GM21528 (cell line): Measurements from ENCODE around the gene SLC35G3.
"Not testable (repeated sequence)": the region's sequence is repeated elsewhere in the genome, so short reads cannot be mapped to it uniquely, and the experiment has no call there.

Source experiments
- ATAC-seq: cut with Tn5 transposase; IDR thresholded peaks from one replicate; pipeline ENCODE4 v1.9.1; 2021; ENCODE audit warnings: mild to moderate bottlenecking, moderate library complexity; ENCODE audit not compliant: unreplicated experiment, low FRiP score

Gene SLC35G3

DNA sequence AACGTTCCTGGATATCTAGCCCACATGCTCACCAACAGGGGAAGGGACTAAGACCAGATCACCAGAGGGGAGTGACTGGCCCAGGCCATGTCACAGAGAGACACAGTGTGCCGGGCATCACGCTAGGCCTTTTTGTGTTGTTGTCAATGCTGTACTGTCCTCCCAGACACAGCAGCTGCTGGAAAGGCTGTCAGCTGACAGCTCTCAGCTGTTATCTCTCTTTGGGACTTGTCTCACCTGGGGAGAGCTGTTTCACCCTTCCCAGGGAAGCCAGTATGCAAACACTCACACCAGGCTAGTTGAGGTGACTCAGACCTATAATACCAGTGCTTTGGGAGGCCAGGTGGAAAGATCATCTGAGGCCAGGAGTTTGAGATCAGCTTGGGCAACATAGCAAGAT, 27.1 kb downstream of the SLC35G3 start:
- ATAC-seq: no peak

DNA sequence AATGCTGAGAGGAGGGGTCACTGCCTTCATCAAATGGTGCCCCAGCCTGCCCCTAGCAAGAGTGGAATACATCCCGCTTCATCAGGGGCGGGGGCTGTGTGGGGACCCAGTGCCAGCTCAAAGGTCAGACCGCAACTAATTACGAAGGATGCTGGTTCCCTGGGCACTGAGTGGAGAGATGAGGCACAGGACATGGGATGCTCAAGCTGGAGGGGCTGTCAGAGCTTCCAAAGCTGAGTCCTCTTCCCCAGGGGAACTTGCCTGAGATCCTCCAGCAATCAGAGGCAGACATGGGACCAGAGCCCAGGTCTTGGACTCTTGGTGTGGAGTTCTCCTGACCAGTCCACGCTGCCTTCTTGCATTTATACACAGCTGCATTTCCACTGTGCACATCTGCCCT, 27.7 kb downstream of the SLC35G3 start:
- ATAC-seq: no peak

DNA sequence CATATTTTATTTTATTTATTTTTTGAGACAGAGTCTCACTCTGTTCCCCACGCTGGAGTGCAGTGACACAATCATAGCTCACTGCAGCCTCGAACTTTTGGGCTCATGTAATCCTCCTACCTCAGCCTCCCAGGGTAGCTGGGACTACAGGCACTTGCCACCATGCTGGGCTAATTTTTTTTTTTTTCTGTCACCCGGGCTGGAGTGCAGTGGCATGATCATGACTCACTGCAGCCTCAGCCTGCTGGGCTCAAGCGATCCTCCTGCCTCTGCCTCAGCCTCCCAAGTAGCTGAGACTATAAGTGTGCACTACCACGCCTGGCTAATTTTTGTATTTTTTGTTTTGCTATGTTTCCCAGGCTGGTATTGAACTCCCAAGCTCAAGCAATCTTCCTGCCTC, 29.5 kb downstream of the SLC35G3 start:
- no peak for ATAC-seq

GRCh38 chr17:35163886-35164285, 30.3 kb downstream of the SLC35G3 start:
- no peak for ATAC-seq

GRCh38 chr17:35162755-35163154, 31.4 kb downstream of the SLC35G3 start:
- no peak for ATAC-seq

DNA sequence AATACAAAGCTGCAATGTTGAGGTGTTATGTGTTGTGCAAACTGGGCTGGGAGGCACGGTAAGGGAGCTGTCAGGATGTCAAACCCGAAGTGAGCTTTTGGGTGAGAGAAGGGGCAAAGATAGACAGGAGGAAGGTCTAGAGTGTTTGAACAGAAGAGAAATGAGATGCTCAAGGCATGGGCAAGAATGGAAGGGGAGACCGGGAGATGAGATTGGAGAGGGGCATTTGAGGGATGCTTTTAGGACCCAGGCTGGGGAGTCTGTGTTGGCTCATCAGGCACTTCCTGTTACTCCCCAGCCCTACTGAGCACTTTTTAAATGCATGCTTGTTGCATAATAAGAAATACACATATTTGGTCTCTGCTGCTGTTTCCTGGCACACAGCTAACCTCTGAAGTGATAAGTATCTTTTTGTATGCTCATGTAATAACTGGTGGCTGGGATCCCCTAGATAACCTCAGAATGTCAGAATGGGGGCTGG, 32.9 kb downstream of the SLC35G3 start:
- no peak for ATAC-seq

DNA sequence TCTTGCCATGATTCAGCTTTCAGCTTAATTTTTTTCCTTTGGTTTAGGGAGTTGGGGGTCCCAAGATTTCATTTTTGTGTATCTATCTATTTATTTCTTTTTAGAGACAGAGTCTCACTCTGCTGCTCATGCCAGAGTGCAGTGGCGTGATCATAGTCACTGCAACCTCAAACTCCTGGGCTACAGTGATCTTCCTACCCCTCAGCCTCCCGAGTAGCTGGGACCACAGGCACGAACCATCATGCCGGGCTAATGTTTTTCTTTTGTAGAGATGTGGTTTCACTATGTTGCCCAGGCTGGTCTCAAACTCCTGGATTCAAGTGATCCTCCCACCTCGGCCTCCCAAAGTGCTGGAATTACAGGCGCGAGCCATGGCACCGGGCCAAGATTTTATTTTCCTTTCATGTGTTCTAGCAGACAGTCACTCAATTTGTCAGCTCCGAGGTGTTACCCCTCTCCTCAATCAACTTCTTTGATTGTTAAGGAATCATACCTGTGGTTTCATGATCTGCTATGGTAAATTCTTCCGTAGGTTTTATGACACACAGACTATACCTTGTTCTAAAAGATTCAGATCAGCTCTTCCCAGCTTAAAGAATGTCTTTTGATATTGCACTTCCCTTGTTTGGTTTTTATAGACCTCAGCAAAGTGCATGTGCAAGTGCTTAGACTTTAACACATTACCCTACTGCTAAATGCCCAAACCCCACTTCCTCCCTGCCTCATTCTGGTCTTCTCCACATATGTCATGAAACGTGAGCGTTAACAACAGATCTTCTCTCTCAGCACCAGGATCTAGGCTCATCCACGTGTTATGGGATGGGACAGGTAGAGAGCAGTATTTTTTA, 33.6 kb downstream of the SLC35G3 start:
- no peak for ATAC-seq

- ATAC-seq: no peak
These were observed 34.3 kb downstream of the SLC35G3 start for GRCh38 chr17:35159940-35160339.

DNA sequence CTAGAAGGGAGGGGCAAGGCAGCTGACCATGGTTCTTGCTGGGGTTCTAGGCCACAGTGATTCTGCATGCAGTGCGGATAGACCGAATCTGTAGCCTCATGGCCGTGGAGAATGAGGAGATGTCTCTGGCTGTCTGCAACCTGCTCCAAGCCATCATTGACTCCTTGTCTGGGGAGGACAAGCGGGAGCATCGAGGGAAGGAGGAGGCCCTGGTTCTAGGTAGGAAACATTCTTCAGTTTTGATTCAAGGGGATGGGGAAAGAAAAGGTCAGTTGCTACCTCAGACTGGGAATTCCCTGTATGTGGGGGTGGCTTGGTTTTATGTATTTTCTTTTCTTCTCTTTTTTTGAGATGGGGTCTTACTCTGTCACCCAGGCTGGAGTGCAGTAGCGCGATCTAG, 38.9 kb downstream of the SLC35G3 start:
- ATAC-seq: no peak

DNA sequence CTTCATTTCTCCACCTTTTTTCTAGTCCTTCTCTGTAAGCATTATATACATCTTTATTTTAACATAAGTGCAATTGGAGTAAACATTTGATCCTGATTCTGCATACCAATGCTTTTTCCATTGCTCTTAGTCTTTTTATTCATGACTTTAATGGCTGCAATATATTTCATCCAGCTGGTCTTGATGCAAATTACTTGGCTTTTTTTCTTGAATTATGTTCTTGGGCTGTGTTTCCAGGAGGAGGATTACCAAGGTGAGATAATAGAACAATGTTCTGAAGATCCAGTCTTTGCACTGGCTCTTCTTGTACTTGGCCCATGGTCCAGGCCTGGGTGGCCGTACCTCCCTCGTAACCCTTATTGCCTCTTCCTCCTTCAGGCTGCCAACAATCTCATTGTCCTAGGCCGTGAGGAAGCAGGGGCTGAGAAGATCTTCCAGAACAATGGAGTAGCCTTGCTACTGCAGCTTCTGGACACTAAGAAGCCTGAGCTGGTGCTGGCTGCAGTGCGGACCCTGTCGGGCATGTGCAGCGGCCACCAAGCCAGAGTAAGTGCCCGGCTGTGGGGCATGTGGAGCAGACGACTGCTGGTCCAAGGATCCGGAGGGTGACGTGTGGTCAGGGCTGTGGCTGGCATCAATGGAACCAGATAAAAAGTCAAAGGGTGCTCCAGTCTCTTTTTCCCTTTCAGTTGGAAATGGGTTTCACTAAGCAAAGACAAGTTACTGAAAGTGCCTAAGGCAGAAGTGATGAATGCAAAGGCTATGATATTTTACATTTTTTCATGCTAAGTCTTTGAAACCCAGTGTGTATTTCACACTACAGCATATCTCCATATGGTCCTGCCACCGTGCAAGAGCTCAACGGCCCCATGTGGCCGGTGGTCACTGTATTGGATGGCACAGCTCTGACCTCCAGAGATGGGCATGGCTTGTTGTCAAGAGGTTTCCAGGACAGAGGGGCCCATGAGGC, 39.7 kb downstream of the SLC35G3 start:
- ATAC-seq: no peak

DNA sequence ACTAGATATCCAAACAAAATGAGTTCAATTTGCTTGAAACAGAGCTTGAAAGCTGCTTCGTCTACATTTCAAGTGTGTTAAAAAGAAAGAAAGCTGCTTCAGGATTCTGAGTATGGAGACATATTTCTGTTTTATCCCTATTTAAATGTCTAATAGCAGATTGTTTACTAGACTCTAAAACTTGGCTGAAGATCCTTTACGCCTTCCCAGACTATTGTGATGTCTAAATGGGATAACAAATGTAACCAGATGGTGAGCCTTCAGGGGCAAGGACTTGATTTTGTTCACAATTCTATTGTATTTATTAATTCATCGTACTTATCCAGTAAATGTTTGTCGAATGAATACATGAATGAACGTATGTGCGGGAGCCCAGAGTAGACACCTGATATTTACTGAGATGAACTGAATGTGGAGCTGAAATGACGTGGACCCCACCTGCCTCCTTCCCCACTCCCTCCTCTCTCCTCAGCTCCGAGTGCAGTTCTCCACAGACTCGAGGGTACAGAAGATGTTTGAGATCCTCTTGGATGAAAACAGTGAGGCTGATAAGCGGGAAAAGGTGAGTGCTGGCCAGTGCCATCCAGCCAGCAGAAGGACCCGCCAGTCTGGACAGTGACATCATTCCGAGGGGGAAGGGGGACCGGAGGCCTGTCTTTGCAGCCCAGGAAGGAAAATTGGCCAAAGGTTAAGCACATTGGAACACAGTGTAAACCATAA, 41.6 kb downstream of the SLC35G3 start:
- ATAC-seq: no peak

GRCh38 chr17:35151080-35151479, 43.1 kb downstream of the SLC35G3 start:
- not testable (repeated sequence) for ATAC-seq

DNA sequence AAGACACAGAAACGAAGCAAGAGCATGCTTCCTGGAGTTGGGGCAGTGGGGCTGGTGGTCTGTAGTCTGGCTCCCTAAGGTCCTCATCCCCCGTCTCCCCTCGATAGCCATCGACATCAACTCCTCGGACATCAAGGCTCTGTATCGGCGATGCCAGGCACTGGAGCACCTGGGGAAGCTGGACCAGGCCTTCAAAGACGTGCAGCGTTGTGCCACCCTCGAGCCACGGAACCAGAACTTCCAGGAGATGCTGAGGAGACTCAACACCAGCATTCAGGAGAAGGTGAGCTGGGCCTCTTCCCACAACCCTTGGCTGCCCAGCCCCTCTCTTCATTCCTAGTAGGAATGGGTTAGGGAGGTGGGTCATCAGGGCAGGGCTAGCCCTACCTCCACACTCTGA, 44.3 kb downstream of the SLC35G3 start:
- ATAC-seq: no peak

GRCh38 chr17:35148144-35148543, 46.0 kb downstream of the SLC35G3 start:
- no peak for ATAC-seq

- ATAC-seq: no peak
These were observed 46.8 kb downstream of the SLC35G3 start, which contains the start of gene UNC45B for GRCh38 chr17:35147375-35147905. Gene UNC45B, plus strand, starts transcription at chr17:35147817. Its CDS starts 447 bp downstream, at chr17:35148264.

DNA sequence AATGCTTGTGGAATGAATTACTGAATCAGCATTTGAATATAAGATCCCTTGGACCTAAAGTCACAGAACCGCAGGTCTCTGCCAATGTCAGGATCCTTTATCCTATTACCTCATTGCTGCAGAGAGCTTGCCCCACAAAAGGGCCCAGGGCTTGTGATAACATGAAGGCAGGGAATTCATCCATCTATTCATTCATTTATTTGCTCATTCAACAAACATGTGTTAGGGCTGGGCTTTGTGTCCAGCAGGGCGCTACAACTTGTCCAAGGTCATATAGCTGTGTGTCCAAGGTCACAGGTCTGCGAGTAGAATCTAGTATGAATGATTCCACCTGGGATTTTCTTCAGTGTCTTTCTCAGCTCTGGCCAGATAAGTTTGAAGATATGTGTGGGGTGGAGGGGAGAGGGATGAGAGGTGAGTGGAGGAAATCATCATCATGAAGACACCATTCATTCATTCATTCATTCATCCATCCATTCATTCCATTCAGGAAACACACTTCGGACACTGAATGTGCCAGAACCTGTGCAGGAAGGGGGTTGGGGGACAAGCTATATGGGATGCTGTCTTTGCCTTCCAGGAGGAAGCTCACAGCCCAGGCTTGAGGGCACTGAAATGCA, 47.9 kb downstream of the SLC35G3 start:
- ATAC-seq: no peak

DNA sequence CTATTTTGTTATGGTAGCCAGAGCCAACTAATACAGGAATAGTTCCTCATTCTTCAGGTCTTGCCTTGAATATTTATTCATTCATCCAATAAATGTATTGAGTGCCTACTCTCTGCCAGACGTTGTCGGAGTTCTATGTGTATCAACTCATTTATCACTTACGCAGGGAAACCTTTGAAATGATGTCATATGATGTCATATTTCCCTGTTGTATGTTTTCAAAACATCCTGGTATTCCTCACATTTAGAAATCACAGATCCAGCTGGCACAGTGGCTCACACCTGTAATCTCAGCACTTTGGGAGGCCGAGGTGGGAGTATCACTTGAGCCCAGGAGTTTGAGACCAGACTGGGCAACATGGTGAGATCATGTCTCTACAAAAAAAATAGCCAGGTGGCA, 49.4 kb downstream of the SLC35G3 start:
- no peak for ATAC-seq
